OCI-LY3 (cell line): ENCODE results near the gene TGOLN2.

ENCODE experiments used
- H2AFZ ChIP-seq: fragments of 200-600, 300-600 bp; shearing (Covaris generic); 2 replicates; pipeline ENCODE4 v1.6.0; 2014; ENCODE audit warnings: antibody characterized with exemption, low read depth, low read length
- H3K27ac ChIP-seq: fragments of 200-600, 300-600 bp; sonication (generic); 2 replicates; pipeline ENCODE4 v1.5.1; 2014; ENCODE audit warnings: mild to moderate bottlenecking, low read length, moderate library complexity, mixed read lengths
- H3K27me3 ChIP-seq: fragments of 200-600, 300-600 bp; sonication (generic); 2 replicates; pipeline ENCODE4 v1.6.1; 2014; ENCODE audit warnings: low read depth, low read length, mixed read lengths
- H3K36me3 ChIP-seq: fragments of 200-600, 300-600 bp; sonication (generic); replicated peaks from 2 replicates; pipeline ENCODE3; 2014; ENCODE audit warnings: low read depth, low read length, mixed read lengths
- H3K4me1 ChIP-seq: fragments of 300-600, 200-600 bp; sonication (generic); 2 replicates; pipeline ENCODE4 v1.6.1; 2014; ENCODE audit warnings: low read length, mixed read lengths
- H3K4me2 ChIP-seq: fragments of 200-600, 300-600 bp; sonication (generic); 2 replicates; pipeline ENCODE4 v1.6.1; 2014; ENCODE audit warnings: low read length, mixed read lengths
- H3K4me3 ChIP-seq: fragments of 300-600, 200-600 bp; sonication (generic); 2 replicates; pipeline ENCODE4 v1.5.1; 2014; ENCODE audit warnings: antibody characterized with exemption, mild to moderate bottlenecking, low read length, moderate library complexity
- H3K79me2 ChIP-seq: fragments of 300-600, 200-600 bp; shearing (Covaris generic); 2 replicates; pipeline ENCODE4 v1.6.1; 2014; ENCODE audit warnings: mild to moderate bottlenecking, low read length, mixed read lengths
- H3K9ac ChIP-seq: fragments of 300-600, 200-600 bp; shearing (Covaris generic); 2 replicates; pipeline ENCODE4 v1.6.0; 2014; ENCODE audit warnings: mild to moderate bottlenecking, low read length, moderate library complexity
- H3K9me3 ChIP-seq: fragments of 200-600, 300-600 bp; shearing (Covaris generic); 2 replicates; pipeline ENCODE4 v1.6.1; 2014; ENCODE audit warnings: low read length, mixed read lengths; ENCODE audit not compliant: insufficient read depth
- H4K20me1 ChIP-seq: fragments of 200-600, 300-600 bp; sonication (generic); 2 replicates; pipeline ENCODE4 v1.6.1; 2016; ENCODE audit warnings: low read length, mixed read lengths; ENCODE audit not compliant: insufficient read depth
- CTCF ChIP-seq: fragments of 200-600, 300-600 bp; sonication (generic); IDR thresholded peaks from 2 replicates; pipeline ENCODE4 v1.5.1; 2014; ENCODE audit warnings: antibody characterized with exemption, low read length, low read depth
- EZH2phosphoT487 ChIP-seq: fragments of 200-600 bp; shearing (Covaris generic); IDR thresholded peaks from 2 replicates; pipeline ENCODE4 v1.6.1; 2018; ENCODE audit warnings: antibody characterized with exemption, mixed run types, low read depth

The TGOLN2 gene

GRCh38 chr2:85276571-85277118, 51.1 kb downstream of the TGOLN2 start:
- no peak overlapping the region for H3K4me2 ChIP-seq
- no peak overlapping the region for H2AFZ ChIP-seq
- H3K9ac ChIP-seq = no peak overlapping the region
- H3K36me3 ChIP-seq = no peaks in the 10 kb centered on the region
- no peak overlapping the region for H3K27ac ChIP-seq
- H3K79me2 ChIP-seq = no peaks in the 10 kb centered on the region
- no peaks in the 10 kb centered on the region for H3K4me1 ChIP-seq
- no peak overlapping the region for H3K4me3 ChIP-seq
- peaks cover 11% of the 10 kb centered on the region; the same call in 1 of the 2 replicates for H3K27me3 ChIP-seq
- H4K20me1 ChIP-seq = no peaks in the 10 kb centered on the region
- no peaks in the 10 kb centered on the region for H3K9me3 ChIP-seq
- no peak for TF ChIP-seq EZH2phosphoT487
- no peak for TF ChIP-seq CTCF

DNA sequence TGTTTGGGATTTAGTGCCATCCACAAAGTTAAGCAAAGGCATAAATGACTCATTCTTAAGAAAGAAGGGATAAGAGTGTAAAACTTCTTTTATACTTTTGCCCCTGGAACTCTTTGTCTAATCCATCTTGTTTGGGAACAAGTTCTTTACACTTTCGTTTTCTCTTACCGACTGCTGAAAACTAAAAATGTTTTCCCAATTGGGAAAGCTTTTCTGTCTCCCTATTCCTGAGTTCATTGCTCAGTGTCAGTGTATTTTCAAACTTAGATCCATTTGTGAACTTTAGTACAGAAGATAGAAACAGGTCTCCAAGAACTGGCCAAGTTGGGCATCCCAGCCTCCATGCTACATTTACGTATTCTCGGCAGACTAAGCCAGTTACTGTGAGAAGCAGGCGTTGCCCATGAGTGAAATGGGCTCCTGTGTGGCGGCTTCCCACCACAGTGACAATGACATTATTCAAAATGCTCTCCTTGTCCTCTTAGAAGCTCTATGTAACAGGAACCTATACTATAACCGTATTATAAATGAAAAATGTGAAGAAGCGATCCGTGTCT, 51.7 kb downstream of the TGOLN2 start:
- H3K9me3 ChIP-seq = no peaks in the 10 kb centered on the region
- H3K27ac ChIP-seq = no peak overlapping the region
- H3K4me2 ChIP-seq = no peak overlapping the region
- no peaks in the 10 kb centered on the region for H3K36me3 ChIP-seq
- peaks cover 15% of the 10 kb centered on the region; the same call in 1 of the 2 replicates for H3K27me3 ChIP-seq
- H4K20me1 ChIP-seq = no peaks in the 10 kb centered on the region
- H3K9ac ChIP-seq = no peak overlapping the region
- no peaks in the 10 kb centered on the region for H3K79me2 ChIP-seq
- H3K4me3 ChIP-seq = no peak overlapping the region
- no peak overlapping the region for H2AFZ ChIP-seq
- H3K4me1 ChIP-seq = no peaks in the 10 kb centered on the region
- TF ChIP-seq CTCF (no peak), EZH2phosphoT487 (no peak)

GRCh38 chr2:85273738-85274731, 53.8 kb downstream of the TGOLN2 start:
- H2AFZ ChIP-seq = no peak overlapping the region
- H3K79me2 ChIP-seq = no peaks in the 10 kb centered on the region
- H3K4me3 ChIP-seq = no peak overlapping the region
- no peaks in the 10 kb centered on the region for H4K20me1 ChIP-seq
- H3K36me3 ChIP-seq = no peaks in the 10 kb centered on the region
- TF ChIP-seq CTCF (no peak), EZH2phosphoT487 (no peak)
- H3K4me1 ChIP-seq = no peaks in the 10 kb centered on the region
- H3K27me3 ChIP-seq = peaks cover 19% of the 10 kb centered on the region; the same call in 1 of the 2 replicates
- H3K9me3 ChIP-seq = no peaks in the 10 kb centered on the region
- no peak overlapping the region for H3K27ac ChIP-seq
- no peak overlapping the region for H3K9ac ChIP-seq
- H3K4me2 ChIP-seq = no peak overlapping the region

DNA sequence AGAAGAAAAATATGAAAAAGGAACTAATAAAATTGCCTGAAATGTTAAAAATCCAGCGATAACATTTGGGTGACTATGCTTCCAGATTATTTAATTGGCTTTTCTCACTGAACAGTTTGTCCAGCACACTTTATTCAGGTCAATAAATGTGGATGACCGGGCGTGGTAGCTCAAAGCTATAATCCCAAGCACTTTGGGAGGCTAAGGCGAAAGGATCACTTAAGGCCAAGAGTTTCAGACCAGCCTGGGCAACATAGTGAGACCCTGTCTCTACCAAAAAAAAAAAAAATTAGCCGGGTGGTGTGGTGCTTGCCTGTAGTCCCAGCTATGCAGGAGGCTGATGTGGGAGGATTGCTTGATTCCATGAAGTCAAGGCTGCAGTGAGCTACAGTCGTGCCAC, 55.4 kb downstream of the TGOLN2 start:
- no peaks in the 10 kb centered on the region for H3K79me2 ChIP-seq
- H3K27ac ChIP-seq = no peak overlapping the region
- H3K9me3 ChIP-seq = no peaks in the 10 kb centered on the region
- H3K36me3 ChIP-seq = no peaks in the 10 kb centered on the region
- no peak overlapping the region for H3K4me2 ChIP-seq
- H3K27me3 ChIP-seq = peaks cover 17% of the 10 kb centered on the region; the same call in 1 of the 2 replicates
- no peak overlapping the region for H3K4me3 ChIP-seq
- H4K20me1 ChIP-seq = no peaks in the 10 kb centered on the region
- H2AFZ ChIP-seq = no peak overlapping the region
- H3K4me1 ChIP-seq = no peaks in the 10 kb centered on the region
- TF ChIP-seq EZH2phosphoT487 = no peak
- TF ChIP-seq CTCF = no peak
- no peak overlapping the region for H3K9ac ChIP-seq
